ENCODE data around the gene ZDHHC11B.
"Not testable (repeated sequence)": the region's sequence is repeated elsewhere in the genome, so short reads cannot be mapped to it uniquely, and the experiment has no call there.

- TF ChIP-seq, protein P1, sequence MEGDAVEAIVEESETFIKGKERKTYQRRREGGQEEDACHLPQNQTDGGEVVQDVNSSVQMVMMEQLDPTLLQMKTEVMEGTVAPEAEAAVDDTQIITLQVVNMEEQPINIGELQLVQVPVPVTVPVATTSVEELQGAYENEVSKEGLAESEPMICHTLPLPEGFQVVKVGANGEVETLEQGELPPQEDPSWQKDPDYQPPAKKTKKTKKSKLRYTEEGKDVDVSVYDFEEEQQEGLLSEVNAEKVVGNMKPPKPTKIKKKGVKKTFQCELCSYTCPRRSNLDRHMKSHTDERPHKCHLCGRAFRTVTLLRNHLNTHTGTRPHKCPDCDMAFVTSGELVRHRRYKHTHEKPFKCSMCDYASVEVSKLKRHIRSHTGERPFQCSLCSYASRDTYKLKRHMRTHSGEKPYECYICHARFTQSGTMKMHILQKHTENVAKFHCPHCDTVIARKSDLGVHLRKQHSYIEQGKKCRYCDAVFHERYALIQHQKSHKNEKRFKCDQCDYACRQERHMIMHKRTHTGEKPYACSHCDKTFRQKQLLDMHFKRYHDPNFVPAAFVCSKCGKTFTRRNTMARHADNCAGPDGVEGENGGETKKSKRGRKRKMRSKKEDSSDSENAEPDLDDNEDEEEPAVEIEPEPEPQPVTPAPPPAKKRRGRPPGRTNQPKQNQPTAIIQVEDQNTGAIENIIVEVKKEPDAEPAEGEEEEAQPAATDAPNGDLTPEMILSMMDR (optimal IDR thresholded peaks at IDR 0.05 in 1 of 3, IDR thresholded peaks at IDR 0.05 in 1 of 3, conservative IDR thresholded peaks at IDR 0.05 in 1 of 3; ENCODE audit: extremely low read depth in 1 of 3, insufficient read depth in 2 of 3, low read length in 3 of 3) = not testable (repeated sequence)
- not testable (repeated sequence) for TF ChIP-seq EZH2 (IDR thresholded peaks at IDR 0.05; ENCODE audit: low read length)
Measured at GRCh38 chr5:695475-695874, 89.1 kb downstream of the ZDHHC11B start.

Measured in keratinocyte (primary cell).